D721Med (cell line): ENCODE data around the gene ZBTB1.

Experiments used
- DNase-seq: peaks from one replicate; pipeline ENCODE4 v3.0.0; 2011; ENCODE audit warnings: low spot score; ENCODE audit not compliant: insufficient read length
- FAIRE-seq: peaks from 2 replicates; lab custom pipeline; 2011; peaks lifted over from hg19 to GRCh38; lab: Jason Lieb, UNC
- TF ChIP-seq, protein P1 (sequence below): IDR thresholded peaks from 2 replicates; pipeline ENCODE4 v1.5.1; 2012; ENCODE audit warnings: mild to moderate bottlenecking, control low read depth; ENCODE audit not compliant: insufficient read depth; ENCODE audit errors: missing control alignments

The ZBTB1 gene

DNA sequence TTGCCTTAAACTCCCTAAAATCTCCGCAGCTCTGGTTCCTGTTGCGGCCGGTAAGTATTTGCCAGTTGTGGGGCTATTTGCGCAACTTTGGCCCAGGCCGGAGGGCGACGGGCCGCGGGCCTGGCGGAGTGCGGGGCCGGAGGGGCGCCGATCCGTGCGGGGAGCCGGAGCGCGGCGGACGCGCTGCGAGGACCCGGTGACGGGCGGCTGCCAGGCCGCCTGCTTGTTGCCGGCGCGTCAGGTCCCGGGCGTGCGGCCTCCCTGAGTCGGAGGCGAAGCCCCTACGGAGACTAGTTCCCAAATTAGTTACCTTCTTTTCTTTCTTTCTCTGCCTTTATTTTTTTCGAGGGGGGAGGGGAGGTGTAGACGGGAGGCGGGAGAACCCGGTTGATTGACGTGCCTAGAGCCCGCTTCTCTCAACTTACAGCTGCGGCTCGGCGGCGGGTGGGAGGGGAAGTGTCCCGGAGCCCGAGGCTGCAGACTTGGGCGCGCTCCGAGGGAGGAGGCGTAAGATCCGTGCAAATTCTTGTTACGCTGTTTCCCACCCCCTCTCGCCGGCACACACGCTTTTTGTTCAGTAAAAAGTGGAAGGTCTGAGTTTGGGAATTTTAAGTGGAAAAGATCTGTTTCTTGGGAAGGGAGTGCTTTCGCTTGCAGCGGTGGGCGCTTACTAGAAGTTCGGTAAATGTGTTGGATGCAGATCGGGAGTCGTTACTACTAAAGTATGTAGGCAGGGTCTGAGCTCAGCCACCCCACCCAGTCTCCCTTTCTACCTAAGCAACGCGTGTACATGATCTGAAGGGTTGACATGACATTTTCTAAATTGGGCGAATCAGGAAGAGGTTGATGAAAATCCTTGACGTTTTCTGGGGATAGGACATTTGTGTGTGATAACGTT, 576 bp downstream of the ZBTB1 start:
- DNase-seq (peak; percentile 35), FAIRE-seq (no peak)
- TF ChIP-seq, protein P1, sequence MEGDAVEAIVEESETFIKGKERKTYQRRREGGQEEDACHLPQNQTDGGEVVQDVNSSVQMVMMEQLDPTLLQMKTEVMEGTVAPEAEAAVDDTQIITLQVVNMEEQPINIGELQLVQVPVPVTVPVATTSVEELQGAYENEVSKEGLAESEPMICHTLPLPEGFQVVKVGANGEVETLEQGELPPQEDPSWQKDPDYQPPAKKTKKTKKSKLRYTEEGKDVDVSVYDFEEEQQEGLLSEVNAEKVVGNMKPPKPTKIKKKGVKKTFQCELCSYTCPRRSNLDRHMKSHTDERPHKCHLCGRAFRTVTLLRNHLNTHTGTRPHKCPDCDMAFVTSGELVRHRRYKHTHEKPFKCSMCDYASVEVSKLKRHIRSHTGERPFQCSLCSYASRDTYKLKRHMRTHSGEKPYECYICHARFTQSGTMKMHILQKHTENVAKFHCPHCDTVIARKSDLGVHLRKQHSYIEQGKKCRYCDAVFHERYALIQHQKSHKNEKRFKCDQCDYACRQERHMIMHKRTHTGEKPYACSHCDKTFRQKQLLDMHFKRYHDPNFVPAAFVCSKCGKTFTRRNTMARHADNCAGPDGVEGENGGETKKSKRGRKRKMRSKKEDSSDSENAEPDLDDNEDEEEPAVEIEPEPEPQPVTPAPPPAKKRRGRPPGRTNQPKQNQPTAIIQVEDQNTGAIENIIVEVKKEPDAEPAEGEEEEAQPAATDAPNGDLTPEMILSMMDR = no peak

DNA sequence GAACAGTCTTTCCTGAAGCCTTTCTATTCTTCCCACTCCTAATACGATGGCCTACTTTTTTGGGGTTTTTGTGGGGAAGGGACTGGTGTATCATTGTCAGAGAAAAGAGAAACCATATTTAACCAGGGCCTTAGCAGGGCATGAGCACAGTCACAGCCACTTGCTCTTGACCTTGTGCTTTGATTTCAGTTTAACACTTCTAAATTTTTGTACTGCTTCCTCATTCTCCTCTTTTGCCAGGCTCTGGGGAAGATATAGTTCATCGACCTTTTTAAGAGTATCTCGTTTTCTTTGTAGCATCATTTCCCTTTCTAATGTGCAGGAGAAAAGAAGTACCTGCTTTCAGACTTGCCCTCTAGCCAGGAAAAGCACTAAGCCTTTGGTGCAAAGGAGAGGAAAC, 2.2 kb downstream of the ZBTB1 start:
- TF ChIP-seq, protein P1 = no peak
- no peak for DNase-seq

DNA sequence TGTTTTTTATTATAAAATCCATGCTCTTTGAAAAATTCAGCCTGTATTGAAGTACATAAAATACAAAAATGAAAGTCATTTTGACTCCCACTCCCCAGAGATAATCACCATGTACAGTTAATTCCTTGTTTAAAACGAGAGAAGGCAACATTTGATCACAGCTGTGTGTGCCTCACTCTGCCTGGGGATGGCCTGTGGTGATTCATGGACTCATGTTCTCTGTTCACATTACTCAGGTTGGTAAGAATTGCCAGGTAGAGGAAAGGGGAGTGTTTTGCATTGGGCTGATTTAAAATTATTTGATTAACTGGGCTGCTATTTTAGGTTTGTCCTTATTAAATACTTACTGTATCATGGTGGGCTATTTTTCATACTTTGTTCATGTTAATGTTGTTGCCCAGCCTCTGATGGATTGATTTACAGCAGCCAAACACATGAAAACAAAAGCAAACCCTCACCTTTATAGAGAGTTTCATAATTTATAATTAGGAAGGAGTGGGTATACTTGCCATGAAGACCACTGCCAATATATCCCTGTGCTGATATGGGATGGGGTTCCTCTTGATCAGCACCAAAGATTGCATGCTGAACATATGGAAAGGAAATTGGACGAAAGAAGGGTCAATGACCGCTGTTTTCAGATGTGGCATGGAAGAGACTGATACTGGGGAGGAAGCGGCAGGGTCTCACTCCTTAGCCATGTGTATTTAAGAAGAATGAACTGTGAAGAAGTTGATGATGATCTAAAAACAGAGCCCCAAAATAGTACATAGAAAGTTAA, 3.0 kb downstream of the ZBTB1 start:
- DNase-seq (no peak), FAIRE-seq (no peak)

More for the DNA sequence above, 2.2 kb downstream of the ZBTB1 start:
- FAIRE-seq = no peak

DNA sequence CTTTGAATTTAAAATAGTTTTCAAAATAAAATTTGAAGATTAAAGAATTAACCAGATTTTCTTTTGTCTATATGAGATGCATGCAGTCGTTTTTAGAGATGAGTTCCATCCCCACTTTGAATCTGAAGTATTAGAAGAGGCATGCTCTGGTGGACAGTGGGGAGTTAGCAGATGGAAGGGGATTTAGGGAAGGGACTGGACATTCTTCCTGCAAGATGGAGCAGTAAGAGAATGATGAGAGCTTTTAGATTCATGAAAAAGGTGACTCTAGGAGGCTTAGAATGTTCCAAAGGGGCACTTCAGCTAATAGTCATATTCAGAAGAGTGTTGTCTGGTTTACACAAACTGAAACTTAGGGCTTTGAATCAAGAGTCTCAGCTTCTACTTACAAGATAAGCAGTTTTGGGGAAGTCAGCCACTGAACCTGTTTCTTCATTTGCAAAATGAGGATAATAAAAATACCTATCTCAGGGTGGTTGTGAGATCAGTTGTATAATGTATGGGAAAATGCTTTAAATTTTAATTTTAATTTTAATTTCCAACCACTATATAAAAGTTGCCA, 3.7 kb downstream of the ZBTB1 start:
- FAIRE-seq (no peak), DNase-seq (no peak)
- TF ChIP-seq, protein P1 = no peak

More for the DNA sequence above, 3.0 kb downstream of the ZBTB1 start:
- TF ChIP-seq, protein P1 = no peak

DNA sequence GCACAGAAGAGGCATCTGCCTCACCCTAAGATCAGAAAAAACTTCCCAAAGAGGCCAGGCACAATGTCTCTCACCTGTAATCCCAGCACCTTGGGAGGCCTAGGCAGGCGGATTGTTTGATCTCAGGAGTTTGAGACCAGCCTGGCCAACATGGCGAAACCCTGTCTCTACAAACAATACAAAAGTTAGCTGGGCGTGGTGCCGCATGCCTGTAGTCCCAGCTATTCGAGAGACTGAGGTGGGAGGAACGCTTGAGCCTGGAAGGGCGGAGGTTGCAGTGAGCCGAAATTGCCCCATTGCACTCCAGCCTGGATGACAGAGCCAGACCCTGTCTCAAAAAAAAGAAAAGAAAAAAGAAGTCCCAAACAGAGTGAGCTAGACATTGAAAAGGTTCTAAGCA, 4.5 kb downstream of the ZBTB1 start:
- TF ChIP-seq, protein P1 = no peak
- DNase-seq (no peak), FAIRE-seq (no peak)

DNA sequence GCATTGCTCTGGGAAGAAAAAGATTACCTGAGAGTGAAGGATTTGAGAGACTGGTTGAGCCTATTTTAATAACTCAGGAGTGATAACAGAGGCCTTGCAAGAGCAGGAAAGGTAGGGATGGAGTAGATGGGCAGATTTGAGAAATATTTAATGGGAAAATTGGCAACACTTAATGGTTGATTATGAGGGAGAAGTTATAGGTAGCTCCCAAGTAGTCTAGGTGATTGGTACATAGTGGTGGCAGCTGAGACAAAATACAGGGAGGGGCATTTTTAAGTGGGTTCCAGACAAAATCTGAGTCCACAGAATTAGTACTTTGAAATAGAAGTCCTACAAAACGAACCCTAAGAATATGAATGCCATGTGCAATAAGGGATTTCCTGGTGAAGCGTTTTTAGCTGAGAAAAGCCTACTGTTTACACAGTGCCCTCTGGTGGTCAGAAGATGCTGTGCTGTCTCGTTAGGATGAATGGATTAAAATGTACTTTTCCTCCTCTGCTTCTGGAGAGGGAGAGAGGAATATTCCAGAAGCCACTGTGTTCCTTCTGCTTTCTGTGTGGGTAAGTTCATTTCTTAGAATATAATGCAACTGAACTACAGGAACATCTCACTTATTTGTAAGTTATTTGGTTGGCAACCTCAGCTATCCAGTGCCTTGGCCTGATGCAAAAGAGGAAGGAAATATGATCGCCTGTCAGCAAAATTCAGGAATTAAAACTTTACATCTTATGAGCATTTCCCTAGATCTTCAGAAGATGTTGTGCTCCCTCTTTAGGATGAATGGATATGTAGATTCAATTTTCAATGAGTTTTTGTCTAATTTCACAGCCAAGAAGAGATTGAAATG, 6.5 kb downstream of the ZBTB1 start:
- TF ChIP-seq, protein P1 = peak; percentile 87
- FAIRE-seq (peak; percentile 84), DNase-seq (no peak)
